Measurements from ENCODE around the gene ECHS1. TPM values are rescaled to one million over a fixed set of nuclear protein-coding genes. Genes with fewer than 3 reads are reported as not detected.

The ECHS1 gene
- total RNA-seq, 1 donor from 2014 or later = 64.1 TPM

DNA sequence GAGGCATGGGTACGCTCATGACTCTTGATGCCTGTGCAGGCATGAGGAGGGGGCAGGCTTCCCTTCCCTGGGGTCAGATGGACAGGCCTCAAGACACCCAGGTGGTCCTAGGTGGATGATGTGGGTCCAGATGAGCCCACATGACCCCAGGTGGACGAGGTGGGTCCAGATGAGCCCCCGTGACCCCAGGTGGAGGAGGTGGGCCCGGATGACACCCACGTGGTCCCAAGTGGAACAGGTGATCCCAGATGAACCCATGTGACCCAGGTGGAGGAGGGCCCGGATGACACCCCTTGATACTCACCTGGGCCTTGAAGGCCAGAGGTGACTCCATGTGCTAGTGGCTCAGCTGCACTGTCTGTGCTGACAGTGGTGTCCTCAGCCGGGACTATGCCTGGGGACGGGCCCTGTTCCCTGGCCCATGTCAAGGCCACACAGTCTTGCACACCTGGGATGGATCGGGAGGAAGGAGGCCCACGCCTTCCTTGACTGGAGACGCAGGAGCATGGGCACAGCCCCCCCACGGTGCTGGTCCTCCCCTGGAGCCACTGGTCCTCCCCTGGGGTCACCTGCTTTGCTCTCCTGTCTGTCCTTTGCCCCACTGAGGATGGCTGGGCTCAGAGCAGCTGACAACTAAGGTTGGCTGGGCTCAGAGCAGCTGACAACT, 22.7 kb downstream of the ECHS1 start:
- no peak for DNase-seq (ENCODE audit: low spot score)
- intact Hi-C loops (cut with DNase I) = no loop called here
- no peak for ATAC-seq

DNA sequence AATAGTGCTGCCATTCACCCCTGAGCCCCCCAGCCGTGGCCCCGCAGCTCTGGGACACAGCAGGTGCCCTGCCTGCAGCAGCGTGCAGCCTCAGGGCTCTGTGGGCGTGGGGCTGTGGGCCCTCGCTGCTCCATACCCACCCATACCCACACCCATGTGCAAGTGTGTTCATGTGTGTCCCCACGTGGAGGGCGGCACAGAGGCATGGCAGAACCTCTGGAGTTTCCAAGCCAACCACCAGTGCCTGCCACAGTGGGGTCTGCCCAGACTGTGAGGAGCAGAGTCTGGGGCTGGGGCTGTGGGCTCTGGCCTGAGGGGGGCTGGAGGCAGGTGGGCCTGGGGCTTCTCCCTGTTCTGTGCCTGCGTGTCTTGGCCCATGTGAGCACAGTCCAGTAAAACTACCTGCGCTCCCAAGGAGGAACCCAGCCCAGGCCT, 23.6 kb downstream of the ECHS1 start:
- DNase-seq (ENCODE audit: low spot score) (no peak), ATAC-seq (no peak)
- intact Hi-C loops (cut with DNase I) = no loop called here

GRCh38 chr10:133349160-133349568, 24.0 kb downstream of the ECHS1 start:
- intact Hi-C loops (cut with DNase I) = no loop called here
- DNase-seq (ENCODE audit: low spot score) (no peak), ATAC-seq (no peak)

- intact Hi-C loops (cut with DNase I) = no loop called here
- ATAC-seq (no peak), DNase-seq (ENCODE audit: low spot score) (no peak)
Measured at GRCh38 chr10:133347710-133348517, 25.2 kb downstream of the ECHS1 start.

GRCh38 chr10:133346413-133346812, 26.7 kb downstream of the ECHS1 start:
- peak; percentile 5 for ATAC-seq
- no peak for DNase-seq (ENCODE audit: low spot score)
- intact Hi-C loops (cut with DNase I) = no loop called here

GRCh38 chr10:133344236-133344635, 28.9 kb downstream of the ECHS1 start:
- ATAC-seq (no peak), DNase-seq (ENCODE audit: low spot score) (no peak)
- intact Hi-C loops (cut with DNase I) = no loop called here

- no peak for DNase-seq (ENCODE audit: low spot score)
- ATAC-seq = no peak
- intact Hi-C loops (cut with DNase I) = no loop called here
Measured at GRCh38 chr10:133343558-133343957, 29.6 kb downstream of the ECHS1 start.

- intact Hi-C loops (cut with DNase I) = no loop called here
Measured at GRCh38 chr10:133342942-133343341, 30.2 kb downstream of the ECHS1 start.

GRCh38 chr10:133341983-133342382, 31.2 kb downstream of the ECHS1 start:
- DNase-seq (ENCODE audit: low spot score) (no peak), ATAC-seq (no peak)
- intact Hi-C loops (cut with DNase I) = no loop called here

More at GRCh38 chr10:133342942-133343341, 30.2 kb downstream of the ECHS1 start:
- no peak for DNase-seq (ENCODE audit: low spot score)
- ATAC-seq = no peak

- no peak for ATAC-seq
- intact Hi-C loops (cut with DNase I) = no loop called here
- no peak for DNase-seq (ENCODE audit: low spot score)
Measured at GRCh38 chr10:133339708-133340380, 33.3 kb downstream of the ECHS1 start.

GRCh38 chr10:133338080-133339071, 34.8 kb downstream of the ECHS1 start:
- intact Hi-C loops (cut with DNase I) = no loop called here
- DNase-seq (ENCODE audit: low spot score) (no peak), ATAC-seq (no peak)

- ATAC-seq (no peak), DNase-seq (ENCODE audit: low spot score) (no peak)
- intact Hi-C loops (cut with DNase I) = no loop called here
Measured at GRCh38 chr10:133337370-133337725, 35.8 kb downstream of the ECHS1 start.

GRCh38 chr10:133336577-133337369, 36.4 kb downstream of the ECHS1 start, which contains the start of gene CALY:
CALY (minus strand) TSS chr10:133336896; CDS start chr10:133328989, 7,907 bp downstream.
- DNase-seq (ENCODE audit: low spot score) = peak; percentile 66
- ATAC-seq = no peak
- intact Hi-C loops (cut with DNase I) = no loop called here

DNA sequence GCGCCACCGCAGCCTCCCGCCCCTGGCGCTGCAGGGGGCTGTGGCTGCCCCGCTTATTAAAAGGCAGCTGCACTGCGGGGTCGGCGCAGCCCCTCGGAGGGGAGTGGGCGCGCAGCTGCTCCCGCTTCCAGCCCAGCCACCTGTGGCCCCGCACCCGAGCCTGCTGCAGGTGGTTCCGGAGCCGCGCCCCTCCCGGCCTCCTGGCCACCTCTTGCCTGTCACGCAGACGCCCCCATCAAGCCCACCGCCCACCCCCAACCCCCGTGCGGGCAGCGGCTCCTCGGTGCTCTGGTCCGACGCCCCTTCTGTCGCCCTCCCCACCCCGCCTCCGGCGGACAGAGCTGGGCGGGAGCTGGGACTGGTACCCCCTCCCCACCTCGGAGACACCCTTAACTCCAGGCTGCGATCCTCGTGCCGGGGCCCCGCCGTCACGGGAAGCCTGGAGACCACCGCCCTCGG, 37.0 kb downstream of the ECHS1 start:
- intact Hi-C loops (cut with DNase I) = no loop called here
- ATAC-seq (no peak), DNase-seq (ENCODE audit: low spot score) (peak; percentile 59)

- intact Hi-C loops (cut with DNase I) = no loop called here
- peak; percentile 87 for DNase-seq (ENCODE audit: low spot score)
- peak; percentile 42 for ATAC-seq
Measured at GRCh38 chr10:133335246-133336117, 37.7 kb downstream of the ECHS1 start.

DNA sequence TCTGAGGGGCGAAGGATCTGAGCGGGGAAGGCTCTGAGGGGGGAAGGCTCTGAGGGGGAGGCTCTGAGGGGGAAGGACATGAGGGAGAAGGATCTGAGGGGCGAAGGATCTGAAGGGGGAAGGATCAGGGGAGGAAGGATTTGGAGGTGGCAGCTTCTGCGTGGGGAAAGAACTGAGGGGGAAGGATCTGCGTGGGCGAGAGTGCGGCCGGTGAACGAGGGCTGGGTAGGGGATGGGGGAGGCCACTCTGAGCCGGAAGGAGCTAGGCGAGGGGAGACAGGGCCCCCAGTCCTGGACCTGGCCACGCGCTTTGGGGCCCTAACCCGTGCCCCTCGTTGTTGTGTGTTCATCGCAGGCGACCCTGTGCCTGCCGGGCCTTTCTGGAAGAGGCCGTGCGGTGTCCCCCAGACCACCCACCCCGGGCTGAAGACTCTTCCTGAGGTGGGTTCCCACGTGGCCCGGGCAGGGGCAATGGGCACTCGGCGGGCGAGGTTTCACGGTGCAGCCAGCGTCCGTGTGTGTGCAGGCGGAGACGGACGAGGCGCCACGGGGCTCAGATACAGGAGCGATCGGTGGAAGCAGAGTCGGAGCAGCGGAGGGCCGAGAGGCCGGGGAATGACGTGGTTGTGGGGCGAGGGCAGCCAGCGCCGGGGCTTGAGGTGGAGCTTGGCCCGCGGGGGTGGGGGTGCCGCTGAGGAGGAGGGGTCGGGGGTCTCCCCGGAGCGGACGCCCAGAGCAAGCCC, 38.5 kb downstream of the ECHS1 start:
- DNase-seq (ENCODE audit: low spot score) (peak; percentile 63), ATAC-seq (peak; percentile 45)
- intact Hi-C loops (cut with DNase I) = no loop called here
